KMS-11 (cell line): Measurements from ENCODE around the gene TMEM106C.
A peak's percentile ranks its signal among the peaks of the same experiment; 100 is the strongest.

Source experiments
- H2AFZ ChIP-seq: fragments of 200-600 bp; sonication (generic); 2 replicates; pipeline ENCODE4 v1.6.1; 2016; ENCODE audit warnings: antibody characterized with exemption, mixed run types, low read depth
- H3K27ac ChIP-seq: fragments of 200-600 bp; sonication (generic); 2 replicates; pipeline ENCODE4 v1.6.1; 2016; ENCODE audit warnings: mild to moderate bottlenecking, mixed run types
- H3K27me3 ChIP-seq: fragments of 200-600 bp; sonication (generic); 2 replicates; pipeline ENCODE4 v1.6.1; 2017; ENCODE audit warnings: mild to moderate bottlenecking, low read depth, mixed run types, moderate library complexity; ENCODE audit not compliant: insufficient read depth
- H3K36me3 ChIP-seq: fragments of 200-600 bp; sonication (generic); 2 replicates; pipeline ENCODE4 v1.6.1; 2017; ENCODE audit warnings: mild to moderate bottlenecking, mixed run types; ENCODE audit not compliant: insufficient read depth
- H3K4me1 ChIP-seq: fragments of 200-600 bp; sonication (generic); 2 replicates; pipeline ENCODE4 v1.6.1; 2016; ENCODE audit warnings: mild to moderate bottlenecking, low read depth, mixed run types; ENCODE audit not compliant: poor library complexity, severe bottlenecking
- H3K4me2 ChIP-seq: fragments of 200-600 bp; sonication (generic); 2 replicates; pipeline ENCODE4 v1.7.0; 2016; ENCODE audit warnings: mild to moderate bottlenecking, mixed run types
- H3K4me3 ChIP-seq: fragments of 200-600 bp; sonication (generic); IDR thresholded peaks from 2 replicates; pipeline ENCODE4 v1.6.1; 2017; ENCODE audit warnings: low read depth, low read length, mixed read lengths; ENCODE audit not compliant: insufficient read depth
- H3K79me2 ChIP-seq: fragments of 200-600 bp; sonication (generic); 2 replicates; pipeline ENCODE4 v1.6.1; 2016; ENCODE audit warnings: low read depth, mixed run types; ENCODE audit not compliant: insufficient read depth
- H3K9ac ChIP-seq: fragments of 200-600 bp; sonication (generic); 2 replicates; pipeline ENCODE4 v1.6.1; 2016; ENCODE audit warnings: mild to moderate bottlenecking, mixed run types
- H4K20me1 ChIP-seq: fragments of 200-600 bp; sonication (generic); 2 replicates; pipeline ENCODE4 v1.6.1; 2016; ENCODE audit warnings: mild to moderate bottlenecking, mixed run types; ENCODE audit not compliant: insufficient read depth
- TF ChIP-seq, protein P1 (sequence below): fragments of 200-600 bp; sonication (generic); conservative IDR thresholded peaks from 2 replicates; pipeline ENCODE4 v1.6.1; 2017; ENCODE audit warnings: low read depth, mild to moderate bottlenecking, antibody characterized with exemption, low read length, moderate library complexity, mixed read lengths

The TMEM106C gene

GRCh38 chr12:48001505-48002413, 38.4 kb downstream of the TMEM106C start:
- no peak overlapping the region for H3K9ac ChIP-seq
- peak overlapping the region; percentile 39; the same call in 1 of the 2 replicates for H2AFZ ChIP-seq
- H3K4me2 ChIP-seq: peak overlapping the region; percentile 43; the same call in 1 of the 2 replicates
- no peak overlapping the region for H3K4me3 ChIP-seq
- no peaks in the 10 kb centered on the region for H4K20me1 ChIP-seq
- no peaks in the 10 kb centered on the region for H3K4me1 ChIP-seq
- TF ChIP-seq, protein P1, sequence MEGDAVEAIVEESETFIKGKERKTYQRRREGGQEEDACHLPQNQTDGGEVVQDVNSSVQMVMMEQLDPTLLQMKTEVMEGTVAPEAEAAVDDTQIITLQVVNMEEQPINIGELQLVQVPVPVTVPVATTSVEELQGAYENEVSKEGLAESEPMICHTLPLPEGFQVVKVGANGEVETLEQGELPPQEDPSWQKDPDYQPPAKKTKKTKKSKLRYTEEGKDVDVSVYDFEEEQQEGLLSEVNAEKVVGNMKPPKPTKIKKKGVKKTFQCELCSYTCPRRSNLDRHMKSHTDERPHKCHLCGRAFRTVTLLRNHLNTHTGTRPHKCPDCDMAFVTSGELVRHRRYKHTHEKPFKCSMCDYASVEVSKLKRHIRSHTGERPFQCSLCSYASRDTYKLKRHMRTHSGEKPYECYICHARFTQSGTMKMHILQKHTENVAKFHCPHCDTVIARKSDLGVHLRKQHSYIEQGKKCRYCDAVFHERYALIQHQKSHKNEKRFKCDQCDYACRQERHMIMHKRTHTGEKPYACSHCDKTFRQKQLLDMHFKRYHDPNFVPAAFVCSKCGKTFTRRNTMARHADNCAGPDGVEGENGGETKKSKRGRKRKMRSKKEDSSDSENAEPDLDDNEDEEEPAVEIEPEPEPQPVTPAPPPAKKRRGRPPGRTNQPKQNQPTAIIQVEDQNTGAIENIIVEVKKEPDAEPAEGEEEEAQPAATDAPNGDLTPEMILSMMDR: no peak
- H3K79me2 ChIP-seq: no peaks in the 10 kb centered on the region
- no peaks in the 10 kb centered on the region for H3K36me3 ChIP-seq
- no peak overlapping the region for H3K27ac ChIP-seq
- H3K27me3 ChIP-seq: peaks cover 39% of the 10 kb centered on the region

DNA sequence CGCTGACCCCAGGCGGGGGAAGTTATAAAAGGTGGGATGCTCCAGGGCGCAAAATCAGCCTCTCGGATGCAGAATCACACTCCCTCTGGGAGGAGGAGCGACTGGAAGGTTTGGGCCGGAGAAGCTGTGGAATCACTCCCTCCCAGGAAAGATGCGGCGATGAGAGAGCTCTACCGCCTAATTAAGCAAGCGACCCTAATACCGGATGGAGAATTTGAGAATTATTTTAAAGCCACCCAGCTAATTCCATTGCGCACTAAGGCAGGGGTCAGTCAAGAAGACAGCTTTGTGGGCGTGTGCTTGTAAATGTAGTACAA, 39.0 kb downstream of the TMEM106C start:
- peak overlapping the region; percentile 39; the same call in 1 of the 2 replicates for H2AFZ ChIP-seq
- no peaks in the 10 kb centered on the region for H3K36me3 ChIP-seq
- no peak overlapping the region for H3K9ac ChIP-seq
- no peak overlapping the region; the same call in 1 of the 2 replicates for H3K4me2 ChIP-seq
- no peak overlapping the region for H3K27ac ChIP-seq
- TF ChIP-seq, protein P1: no peak
- peaks cover 39% of the 10 kb centered on the region for H3K27me3 ChIP-seq
- no peaks in the 10 kb centered on the region for H4K20me1 ChIP-seq
- H3K4me3 ChIP-seq: no peak overlapping the region
- H3K79me2 ChIP-seq: no peaks in the 10 kb centered on the region
- H3K4me1 ChIP-seq: no peaks in the 10 kb centered on the region

GRCh38 chr12:48002773-48003218, 39.4 kb downstream of the TMEM106C start:
- Histone ChIP-seq H3K79me2 (no peaks in the 10 kb centered on the region), H3K4me1 (no peaks in the 10 kb centered on the region), H3K27ac (no peak overlapping the region), H2AFZ (no peak overlapping the region), H4K20me1 (no peaks in the 10 kb centered on the region), H3K4me3 (no peak overlapping the region), H3K9ac (no peak overlapping the region), H3K27me3 (peaks cover 39% of the 10 kb centered on the region), H3K36me3 (no peaks in the 10 kb centered on the region), H3K4me2 (no peak overlapping the region)
- TF ChIP-seq, protein P1: no peak

GRCh38 chr12:48003226-48004052, 40.0 kb downstream of the TMEM106C start:
- Histone ChIP-seq H3K9ac (no peak overlapping the region), H3K4me1 (no peaks in the 10 kb centered on the region), H3K4me3 (no peak overlapping the region), H2AFZ (no peak overlapping the region), H4K20me1 (no peaks in the 10 kb centered on the region), H3K36me3 (no peaks in the 10 kb centered on the region), H3K4me2 (no peak overlapping the region), H3K27ac (no peak overlapping the region), H3K27me3 (peaks cover 39% of the 10 kb centered on the region), H3K79me2 (no peaks in the 10 kb centered on the region)
- TF ChIP-seq, protein P1: no peak
